K562 (cell line): ENCODE measurements around the gene PHETA2. TPM values are rescaled to one million over a fixed set of nuclear protein-coding genes. Genes with fewer than 3 reads are reported as not detected.
A peak's percentile ranks its signal among the peaks of the same experiment; 100 is the strongest.

ENCODE experiments used
- BCLAF1 ChIP-seq, 2 experiments: fragments of 450-650 bp in 1 of 2; IDR thresholded peaks; 2 replicates each; pipeline ENCODE4 v1.6.1; 2011 to 2017; ENCODE audit warnings: low read depth in 2 of 2, antibody characterized with exemption in 1 of 2, borderline replicate concordance in 1 of 2, low read length in 1 of 2, mild to moderate bottlenecking in 1 of 2, mixed read lengths in 1 of 2; ENCODE audit not compliant: control insufficient read depth in 1 of 2
- CCNT2 ChIP-seq: IDR thresholded peaks from 2 replicates; pipeline ENCODE4 v1.6.1; 2011; ENCODE audit warnings: borderline replicate concordance, low read depth, mild to moderate bottlenecking, moderate library complexity, mixed read lengths, low read length; ENCODE audit not compliant: insufficient read length; ENCODE audit errors: extremely low read depth
- CXXC5 ChIP-seq: fragments of 250-450 bp; sonication (Bioruptor Pico); IDR thresholded peaks from 2 replicates; pipeline ENCODE4 v1.8.0; 2022; ENCODE audit warnings: inconsistent platforms, mild to moderate bottlenecking, moderate library complexity
- EP400 ChIP-seq: fragments of 450-650 bp; IDR thresholded peaks from 2 replicates; pipeline ENCODE4 v1.6.1; 2017; ENCODE audit warnings: antibody characterized with exemption, mild to moderate bottlenecking, moderate library complexity
- ESRRA ChIP-seq: fragments of 450-650 bp; IDR thresholded peaks from 2 replicates; pipeline ENCODE4 v1.6.1; 2014; ENCODE audit warnings: low read depth, mild to moderate bottlenecking, moderate library complexity, borderline replicate concordance
- GTF2F1 ChIP-seq: IDR thresholded peaks from 2 replicates; pipeline ENCODE4 v1.6.1; 2011; ENCODE audit warnings: low read depth, low read length, improper control_type of control experiment
- L3MBTL2 ChIP-seq: fragments of 450-650 bp; IDR thresholded peaks from 2 replicates; pipeline ENCODE4 v1.6.1; 2016; ENCODE audit warnings: mild to moderate bottlenecking, moderate library complexity
- MAFF ChIP-seq: IDR thresholded peaks from 2 replicates; pipeline ENCODE4 v1.6.1; 2012; ENCODE audit warnings: low read length, improper control_type of control experiment
- MCM3 ChIP-seq: fragments of 450-650 bp; IDR thresholded peaks from 2 replicates; pipeline ENCODE4 v1.6.1; 2016
- NUFIP1 ChIP-seq: fragments of 450-650 bp; IDR thresholded peaks from 2 replicates; pipeline ENCODE4 v1.6.1; 2018; ENCODE audit not compliant: partially characterized antibody
- PTBP1 ChIP-seq: fragments of 200-400 bp; formaldehyde crosslinking; IDR thresholded peaks from 2 replicates; pipeline ENCODE4 v1.6.1; 2017; ENCODE audit warnings: low read depth, low read length
- RBM25 ChIP-seq: fragments of 200-400 bp; formaldehyde crosslinking; IDR thresholded peaks from 2 replicates; pipeline ENCODE4 v1.6.1; 2018; ENCODE audit warnings: low read length, low read depth, moderate library complexity; ENCODE audit not compliant: severe bottlenecking
- RNF219 ChIP-seq: fragments of 250-450 bp; sonication (Bioruptor Pico); IDR thresholded peaks from 2 replicates; pipeline ENCODE4 v1.5.0; 2022; ENCODE audit warnings: mild to moderate bottlenecking
- SMAD4 ChIP-seq: fragments of 250-450 bp; sonication (Bioruptor Pico); conservative IDR thresholded peaks from 2 replicates; pipeline ENCODE4 v1.8.0; 2021; ENCODE audit warnings: inconsistent platforms, mild to moderate bottlenecking, moderate library complexity
- SMARCE1 ChIP-seq: fragments of 450-650 bp; IDR thresholded peaks from 2 replicates; pipeline ENCODE4 v1.7.1; 2016; ENCODE audit warnings: mild to moderate bottlenecking
- SNAPC5 ChIP-seq: fragments of 250-450 bp; sonication (Bioruptor Pico); IDR thresholded peaks from 2 replicates; pipeline ENCODE4 v1.8.0; 2021; ENCODE audit warnings: moderate library complexity, mild to moderate bottlenecking, inconsistent platforms
- SREBF1 ChIP-seq: fragments of 150-350 bp; IDR thresholded peaks from 2 replicates; pipeline ENCODE4 v1.6.1; 2014; ENCODE audit warnings: antibody characterized with exemption, low read depth, low read length, borderline replicate concordance
- ZNF140 ChIP-seq: fragments of 250-450 bp; sonication (Bioruptor Pico); IDR thresholded peaks from 2 replicates; pipeline ENCODE4 v1.8.0; 2021; ENCODE audit warnings: moderate library complexity, mild to moderate bottlenecking, inconsistent platforms
- ZNF239 ChIP-seq: fragments of 250-450 bp; sonication (Bioruptor Pico); IDR thresholded peaks from 2 replicates; pipeline ENCODE4 v1.4.0; 2020; ENCODE audit warnings: mild to moderate bottlenecking
- ZNF3 ChIP-seq: fragments of 250-450 bp; sonication (Bioruptor Pico); IDR thresholded peaks from 2 replicates; pipeline ENCODE4 v1.5.0; 2021; ENCODE audit warnings: mild to moderate bottlenecking, moderate library complexity
- ZNF511 ChIP-seq: sonication (generic); formaldehyde crosslinking; IDR thresholded peaks from 2 replicates; pipeline ENCODE4 v1.8.0; 2022; ENCODE audit warnings: mild to moderate bottlenecking, missing genetic modification reagents
- ZNF583 ChIP-seq: fragments of 250-450 bp; sonication (Bioruptor Pico); IDR thresholded peaks from 2 replicates; pipeline ENCODE4 v1.4.0; 2020
- polyA plus RNA-seq, 8 experiments: library from polyadenylated mRNA; depleted of rRNA in 4 of 8; stranded (reverse) in 5 of 8; unstranded in 3 of 8; fragments of >200 nt; fragmentation: Nextera tagmentation in 2 of 8; fragmentation: Illumina TruSeq in 1 of 8; extraction: Ambion mirVana in 2 of 8; extraction: Trizol in 1 of 8; gene quantifications; 2 replicates each; pipeline versions ENCODE4 v1.2.1 to v1.2.3, GENCODE V29; 2011 to 2014; ENCODE audit warnings: inconsistent platforms in 1 of 8, missing spikeins in 1 of 8
- total RNA-seq, 7 experiments: library from RNA; depleted of rRNA in 6 of 7; stranded (reverse); fragments of >200 nt in 6 of 7; fragmentation: Illumina TruSeq in 2 of 7; extraction: Trizol in 2 of 7; gene quantifications; 2 replicates each; pipeline versions ENCODE4 v1.2.1 to v1.2.3, GENCODE V29; 2011 to 2021; ENCODE audit warnings: low replicate concordance in 1 of 7

PHETA2 gene
- total and polyA plus RNA-seq, 9 of the 15 experiments (the other 6 are each of a cell fraction or from before 2014, with no cell fraction given): 0.07 to 0.22 (median 0.08) TPM; not detected in 5

- TF ChIP-seq RNF219 (CRISPR knock-in tag) (no peak), ZNF583 (CRISPR knock-in tag) (peak; percentile 77; the same call in 1 of the 2 replicates), ZNF3 (CRISPR knock-in tag) (no peak), SMAD4 (CRISPR knock-in tag) (peak; percentile 77), PTBP1 (no peak), GTF2F1 (no peak), MCM3 (no peak), EP400 (peak; percentile 97), RBM25 (peak; percentile 33), CCNT2 (peak; percentile 82), BCLAF1 (IDR thresholded peaks at IDR 0.05; ENCODE audit: borderline replicate concordance in 1 of 2, control insufficient read depth in 1 of 2, low read depth in 2 of 2, low read length in 1 of 2) (no peak), ZNF140 (CRISPR knock-in tag) (no peak), SREBF1 (no peak), ESRRA (peak; percentile 61), NUFIP1 (no peak), ZNF511 (no peak), SMARCE1 (no peak), ZNF239 (CRISPR knock-in tag) (peak; percentile 44; the same call in 1 of the 2 replicates), L3MBTL2 (peak; percentile 98), CXXC5 (peak; percentile 83), MAFF (no peak), SNAPC5 (CRISPR knock-in tag) (no peak)
Observed at GRCh38 chr22:42079319-42080251, 5.5 kb downstream of the PHETA2 start, which contains the start of gene SMDT1 (continued).
